Naive B cell (primary cell): ENCODE measurements around the gene SLC37A2. TPM values are rescaled to one million over a fixed set of nuclear protein-coding genes. Genes with fewer than 3 reads are reported as not detected.
A peak's percentile ranks its signal among the peaks of the same experiment; 100 is the strongest.

Experiments
- ATAC-seq, 2 donors: fragments of 150-1000 bp; cut with Tn5 transposase; 2 replicates each; pipeline ENCODE4 v1.10.0; 2021; ENCODE audit warnings: low read depth in 2 of 2, mild to moderate bottlenecking in 2 of 2, moderate library complexity in 2 of 2
- DNase-seq: peaks from one replicate; pipeline ENCODE4 v3.0.0; 2022
- H3K27ac Mint-ChIP-seq, 6 donors: one replicate each; pipeline ENCODE4 v1.8.0; 2020 to 2022; ENCODE audit warnings: mild to moderate bottlenecking in 6 of 6, mixed read lengths in 6 of 6, moderate library complexity in 5 of 6, inconsistent platforms in 2 of 6
- H3K27me3 Mint-ChIP-seq, 3 donors: one replicate each; pipeline ENCODE4 v1.8.0; 2021 to 2022; ENCODE audit warnings: mixed read lengths in 3 of 3, mild to moderate bottlenecking in 1 of 3
- H3K36me3 Mint-ChIP-seq, 2 donors: one replicate each; pipeline ENCODE4 v1.8.0; 2020 to 2022; ENCODE audit warnings: mixed read lengths in 2 of 2, inconsistent platforms in 1 of 2, mild to moderate bottlenecking in 1 of 2
- H3K4me1 Mint-ChIP-seq, 3 donors: one replicate each; pipeline ENCODE4 v1.8.0; 2020 to 2022; ENCODE audit warnings: mixed read lengths in 3 of 3, inconsistent platforms in 1 of 3, mild to moderate bottlenecking in 1 of 3, moderate library complexity in 1 of 3
- H3K4me3 Mint-ChIP-seq, 8 donors: one replicate each; pipeline ENCODE4 v1.8.0; 2020 to 2022; ENCODE audit warnings: mild to moderate bottlenecking in 8 of 8, mixed read lengths in 8 of 8, moderate library complexity in 8 of 8, inconsistent platforms in 2 of 8
- H3K9me3 Mint-ChIP-seq, 7 donors: one replicate each; pipeline ENCODE4 v1.8.0; 2020 to 2022; ENCODE audit warnings: mixed read lengths in 7 of 7, mild to moderate bottlenecking in 5 of 7, inconsistent platforms in 2 of 7, moderate library complexity in 1 of 7
- polyA plus RNA-seq, 6 donors: library from polyadenylated mRNA; unstranded; fragments of 300-500 nt; fragmentation: Illumina TruSeq; gene quantifications; one replicate each; pipeline ENCODE4 v1.2.3, GENCODE V29; 2021; ENCODE audit warnings: low read depth in 6 of 6

Gene SLC37A2
- polyA plus RNA-seq, 6 donors from 2014 or later = 0.48 to 2.4 (median 1.8) TPM

GRCh38 chr11:125136001-125136400, 72.9 kb downstream of the SLC37A2 start:
- DNase-seq = no peak
- peaks cover 47 to 76% (median 76%) of the 10 kb centered on the region in 3 donors for H3K27me3 Mint-ChIP-seq
- no peaks in the 10 kb centered on the region for H3K4me1 Mint-ChIP-seq
- peaks cover 4 to 8% of the 10 kb centered on the region in 2 donors for H3K36me3 Mint-ChIP-seq
- H3K9me3 Mint-ChIP-seq = peaks cover 0 to 7% (median 0%) of the 10 kb centered on the region in 7 donors
- no peak overlapping the region for H3K4me3 Mint-ChIP-seq
- H3K27ac Mint-ChIP-seq = peak overlapping the region in 1 of 6 donors; percentile 4
- ATAC-seq = no peak

GRCh38 chr11:125138966-125139365, 75.9 kb downstream of the SLC37A2 start:
- Mint-ChIP-seq H3K4me1 (peaks cover 4 to 6% (median 6%) of the 10 kb centered on the region in 3 donors), H3K9me3 (no peaks in the 10 kb centered on the region), H3K36me3 (no peaks in the 10 kb centered on the region), H3K4me3 (no peak overlapping the region), H3K27me3 (peaks cover 52 to 81% (median 74%) of the 10 kb centered on the region in 3 donors), H3K27ac (no peak overlapping the region)
- no peak for ATAC-seq
- DNase-seq = no peak

GRCh38 chr11:125139778-125140177, 76.7 kb downstream of the SLC37A2 start:
- DNase-seq (no peak), ATAC-seq (no peak)
- Mint-ChIP-seq H3K9me3 (no peaks in the 10 kb centered on the region), H3K27me3 (peaks cover 52 to 81% (median 74%) of the 10 kb centered on the region in 3 donors), H3K4me3 (no peak overlapping the region), H3K36me3 (no peaks in the 10 kb centered on the region), H3K27ac (peak overlapping the region in 1 of 6 donors; percentile 16), H3K4me1 (peaks cover 4 to 6% (median 6%) of the 10 kb centered on the region in 3 donors)

Other genes with a start within 250 kb of the SLC37A2 start
- 1 to 10 TPM in 1 of 6 donors, under 1 TPM in 3, not detected in 2; 0.21 to 2.0 (median 0.69) TPM for gene ROBO3, start 197.9 kb upstream of the SLC37A2 start, polyA plus RNA-seq
- gene ROBO4, start 165.4 kb upstream of the SLC37A2 start, polyA plus RNA-seq = not detected
- not detected for gene HEPN1, start 144.1 kb upstream of the SLC37A2 start, polyA plus RNA-seq
- gene HEPACAM, start 127.3 kb upstream of the SLC37A2 start, polyA plus RNA-seq = not detected
- 1 to 10 TPM in 1 of 6 donors, under 1 TPM in 4, not detected in 1; 0.33 to 1.5 (median 0.72) TPM for gene CCDC15, start 109.1 kb upstream of the SLC37A2 start, polyA plus RNA-seq
- gene TMEM218, start 48.3 kb downstream of the SLC37A2 start, polyA plus RNA-seq = 10 to 100 TPM; 30.4 to 53.0 (median 36.7) TPM
- gene PKNOX2, start 101.4 kb downstream of the SLC37A2 start, polyA plus RNA-seq = not detected